ENCODE results near the gene NEGR1. TPM values are rescaled to one million over a fixed set of nuclear protein-coding genes. Genes with fewer than 3 reads are reported as not detected.

Gene NEGR1
- polyA plus RNA-seq, 1 donor from 2014 or later = 47.4 TPM

DNA sequence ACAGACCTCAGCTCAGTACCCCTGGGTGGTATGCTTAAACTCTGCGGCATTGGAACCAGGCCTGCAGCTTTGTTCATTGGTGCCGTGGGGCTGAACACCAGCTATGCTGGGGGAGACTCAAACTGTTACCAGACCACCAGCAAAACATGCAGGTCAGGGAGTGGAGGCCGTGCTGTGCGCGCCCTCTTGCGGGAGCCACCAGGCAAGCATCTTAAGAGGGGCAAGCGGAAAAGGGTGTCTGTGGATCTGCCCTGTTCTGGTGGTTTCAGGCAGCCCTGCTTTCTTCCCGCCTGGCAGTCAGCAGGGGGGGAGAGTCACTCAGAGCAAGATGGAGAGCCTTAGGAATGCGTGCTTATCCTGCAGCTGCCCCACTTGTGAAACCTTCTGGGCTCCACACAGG is 924.6 kb downstream of the NEGR1 start:
- H3K9me3 ChIP-seq (ENCODE audit: low read length) = no peaks in the 10 kb centered on the region
- no peaks in the 10 kb centered on the region for H3K9me2 ChIP-seq (ENCODE audit: insufficient read depth, low read length)
- H4K20me1 ChIP-seq (ENCODE audit: insufficient read depth) = no peaks in the 10 kb centered on the region
- H3K4me2 ChIP-seq (ENCODE audit: low read length) = no peak overlapping the region
- no peaks in the 10 kb centered on the region for H3K79me2 ChIP-seq (replicated peaks; ENCODE audit: insufficient read depth, low read length)
- H3K27me3 ChIP-seq (ENCODE audit: insufficient read depth, low read depth, low read length) = no peaks in the 10 kb centered on the region
- no peak overlapping the region for H2AFZ ChIP-seq (ENCODE audit: low read depth, low read length)
- H3K36me3 ChIP-seq (ENCODE audit: insufficient read depth, low read length) = no peaks in the 10 kb centered on the region
- H3K27ac ChIP-seq (ENCODE audit: low read length) = no peak overlapping the region
- H3F3A ChIP-seq (ENCODE audit: insufficient read depth, low read length, poor library complexity, severe bottlenecking) = no peaks in the 10 kb centered on the region
- H3K4me3 ChIP-seq (ENCODE audit: low read length) = no peak overlapping the region
- no peak for TF ChIP-seq EZH2 (IDR thresholded peaks at IDR 0.05; ENCODE audit: borderline replicate concordance, insufficient read depth, low read length, poor library complexity, severe bottlenecking)
- no peak for TF ChIP-seq TAF1 (IDR thresholded peaks at IDR 0.05; ENCODE audit: low read depth)
- no peak for TF ChIP-seq POLR2AphosphoS5 (IDR thresholded peaks at IDR 0.05)
- no peak for TF ChIP-seq RAD21 (conservative IDR thresholded peaks at IDR 0.05)
- no peak for TF ChIP-seq MXI1 (conservative IDR thresholded peaks at IDR 0.05; ENCODE audit: poor library complexity, severe bottlenecking)
- no peak for TF ChIP-seq SMC3 (conservative IDR thresholded peaks at IDR 0.05; ENCODE audit: poor library complexity)
- no peak for TF ChIP-seq CTCF (IDR thresholded peaks at IDR 0.05; ENCODE audit: poor library complexity, severe bottlenecking)
- TF ChIP-seq, protein P1, sequence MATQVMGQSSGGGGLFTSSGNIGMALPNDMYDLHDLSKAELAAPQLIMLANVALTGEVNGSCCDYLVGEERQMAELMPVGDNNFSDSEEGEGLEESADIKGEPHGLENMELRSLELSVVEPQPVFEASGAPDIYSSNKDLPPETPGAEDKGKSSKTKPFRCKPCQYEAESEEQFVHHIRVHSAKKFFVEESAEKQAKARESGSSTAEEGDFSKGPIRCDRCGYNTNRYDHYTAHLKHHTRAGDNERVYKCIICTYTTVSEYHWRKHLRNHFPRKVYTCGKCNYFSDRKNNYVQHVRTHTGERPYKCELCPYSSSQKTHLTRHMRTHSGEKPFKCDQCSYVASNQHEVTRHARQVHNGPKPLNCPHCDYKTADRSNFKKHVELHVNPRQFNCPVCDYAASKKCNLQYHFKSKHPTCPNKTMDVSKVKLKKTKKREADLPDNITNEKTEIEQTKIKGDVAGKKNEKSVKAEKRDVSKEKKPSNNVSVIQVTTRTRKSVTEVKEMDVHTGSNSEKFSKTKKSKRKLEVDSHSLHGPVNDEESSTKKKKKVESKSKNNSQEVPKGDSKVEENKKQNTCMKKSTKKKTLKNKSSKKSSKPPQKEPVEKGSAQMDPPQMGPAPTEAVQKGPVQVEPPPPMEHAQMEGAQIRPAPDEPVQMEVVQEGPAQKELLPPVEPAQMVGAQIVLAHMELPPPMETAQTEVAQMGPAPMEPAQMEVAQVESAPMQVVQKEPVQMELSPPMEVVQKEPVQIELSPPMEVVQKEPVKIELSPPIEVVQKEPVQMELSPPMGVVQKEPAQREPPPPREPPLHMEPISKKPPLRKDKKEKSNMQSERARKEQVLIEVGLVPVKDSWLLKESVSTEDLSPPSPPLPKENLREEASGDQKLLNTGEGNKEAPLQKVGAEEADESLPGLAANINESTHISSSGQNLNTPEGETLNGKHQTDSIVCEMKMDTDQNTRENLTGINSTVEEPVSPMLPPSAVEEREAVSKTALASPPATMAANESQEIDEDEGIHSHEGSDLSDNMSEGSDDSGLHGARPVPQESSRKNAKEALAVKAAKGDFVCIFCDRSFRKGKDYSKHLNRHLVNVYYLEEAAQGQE (IDR thresholded peaks at IDR 0.05; ENCODE audit: borderline replicate concordance) = no peak
- no peak for TF ChIP-seq EP300 (conservative IDR thresholded peaks at IDR 0.05; ENCODE audit: poor library complexity, severe bottlenecking)
- H3K9ac ChIP-seq (ENCODE audit: low read length) = no peak overlapping the region

- Histone ChIP-seq H3K79me2 (replicated peaks; ENCODE audit: insufficient read depth, low read length) (no peaks in the 10 kb centered on the region), H3K4me2 (ENCODE audit: low read length) (no peak overlapping the region), H3K9me2 (ENCODE audit: insufficient read depth, low read length) (no peaks in the 10 kb centered on the region), H3K9me3 (ENCODE audit: low read length) (no peaks in the 10 kb centered on the region), H3K36me3 (ENCODE audit: insufficient read depth, low read length) (no peaks in the 10 kb centered on the region), H4K20me1 (ENCODE audit: insufficient read depth) (no peaks in the 10 kb centered on the region), H3K9ac (ENCODE audit: low read length) (no peak overlapping the region), H3K27ac (ENCODE audit: low read length) (no peak overlapping the region), H2AFZ (ENCODE audit: low read depth, low read length) (no peak overlapping the region), H3F3A (ENCODE audit: insufficient read depth, low read length, poor library complexity, severe bottlenecking) (no peaks in the 10 kb centered on the region), H3K4me3 (ENCODE audit: low read length) (no peak overlapping the region), H3K27me3 (ENCODE audit: insufficient read depth, low read depth, low read length) (no peaks in the 10 kb centered on the region)
- TF ChIP-seq, protein P1 (IDR thresholded peaks at IDR 0.05; ENCODE audit: borderline replicate concordance) = no peak
These were observed 930.9 kb downstream of the NEGR1 start for GRCh38 chr1:71351438-71351837.
